ENCODE measurements around the gene GSK3B. TPM values are rescaled to one million over a fixed set of nuclear protein-coding genes. Genes with fewer than 3 reads are reported as not detected.

The GSK3B gene
- total RNA-seq, 1 experiment from 2014 or later, result 50.0 TPM

GRCh38 chr3:120113128-120114116, 19.2 kb upstream of the GSK3B start:
- peak; percentile 40 for DNase-seq (ENCODE audit: low read depth, low spot score)
- TF ChIP-seq JUND (IDR thresholded peaks at IDR 0.05), result peak; percentile 56
- TF ChIP-seq EGR1 (IDR thresholded peaks at IDR 0.05; ENCODE audit: low read depth), result no peak
- TF ChIP-seq ZBTB33 (IDR thresholded peaks at IDR 0.05; ENCODE audit: extremely low read depth, insufficient replicate concordance, low read length), result peak; percentile 27
- TF ChIP-seq RAD21 (IDR thresholded peaks at IDR 0.05; ENCODE audit: low read depth), result peak; percentile 9; the same call in 1 of the 2 replicates
- TF ChIP-seq CTCF (IDR thresholded peaks at IDR 0.05 in 2 of 3, conservative IDR thresholded peaks at IDR 0.05 in 1 of 3; ENCODE audit: borderline replicate concordance in 1 of 3, insufficient read depth in 1 of 3, low read depth in 2 of 3, low read length in 2 of 3), result no peak
- TF ChIP-seq ATF3 (IDR thresholded peaks at IDR 0.05), result no peak
- no peak for TF ChIP-seq POLR2AphosphoS5 (IDR thresholded peaks at IDR 0.05; ENCODE audit: low read depth, low read length)
- no peak for TF ChIP-seq POLR2A (IDR thresholded peaks at IDR 0.05; ENCODE audit: borderline replicate concordance, extremely low read depth, insufficient read depth, insufficient read length)
- peak; percentile 65 for TF ChIP-seq MAX (IDR thresholded peaks at IDR 0.05)
- no peak for TF ChIP-seq ZFX (IDR thresholded peaks at IDR 0.05)
- TF ChIP-seq CEBPB (IDR thresholded peaks at IDR 0.05; ENCODE audit: low read depth), result no peak
- TF ChIP-seq SP1 (IDR thresholded peaks at IDR 0.05; ENCODE audit: low read depth), result peak; percentile 62
- TF ChIP-seq CBX3 (IDR thresholded peaks at IDR 0.05; ENCODE audit: low read depth), result peak; percentile 49; the same call in 1 of the 2 replicates
- TF ChIP-seq EZH2 (IDR thresholded peaks at IDR 0.05), result no peak
- no peak for TF ChIP-seq ZNF274 (IDR thresholded peaks at IDR 0.05; ENCODE audit: low read depth, low read length)
- TF ChIP-seq FOSL1 (IDR thresholded peaks at IDR 0.05; ENCODE audit: low read depth), result peak; percentile 88
- TF ChIP-seq ELF1 (IDR thresholded peaks at IDR 0.05; ENCODE audit: borderline replicate concordance, low read depth), result no peak
- peak; percentile 85 for TF ChIP-seq SRF (IDR thresholded peaks at IDR 0.05; ENCODE audit: low read depth)
- TF ChIP-seq YY1 (IDR thresholded peaks at IDR 0.05; ENCODE audit: extremely low read depth, insufficient replicate concordance, low read depth, low read length), result no peak

More at GRCh38 chr3:120113128-120114116, 19.2 kb upstream of the GSK3B start:
- no peak overlapping the region for H3K27ac ChIP-seq (ENCODE audit: low read depth, low read length)
- no peaks in the 10 kb centered on the region for H3K79me2 ChIP-seq (ENCODE audit: insufficient read depth, low read length)
- H4K20me1 ChIP-seq (ENCODE audit: insufficient read depth), result no peaks in the 10 kb centered on the region
- H3K4me1 ChIP-seq (ENCODE audit: control insufficient read depth in 1 of 2, insufficient read depth in 2 of 2, low read length in 2 of 2), result peaks cover 0 to 17% of the 10 kb centered on the region in 2 experiments; a peak in 2 of 4 replicates
- no TSS peak for BruUV-seq (replicated peaks)
- intact Hi-C loops (cut with micrococcal nuclease), result no loop called here
- H3K9ac ChIP-seq (ENCODE audit: low read length), result no peak overlapping the region
- H3K4me2 ChIP-seq (ENCODE audit: low read length), result peak overlapping the region; percentile 53
- no peaks in the 10 kb centered on the region for H3K36me3 ChIP-seq (ENCODE audit: control insufficient read depth in 1 of 2, insufficient read depth in 2 of 2, low read length in 2 of 2)
- ATAC-seq, result peak; percentile 90
- no peaks in the 10 kb centered on the region for H3K9me2 ChIP-seq (ENCODE audit: insufficient read depth)
- CTCF ChIA-PET, result interaction anchor here (1.2 kb wide), 1 partner anchor 18 kb away, joined by 3 read pairs; no protein-coding TSS in a partner anchor
- POLR2A ChIA-PET, result interaction anchor here (0.9 kb wide), 1 partner anchor 18 kb away, joined by 4 read pairs; no protein-coding TSS in a partner anchor
- peak overlapping the region; percentile 20 for H2AFZ ChIP-seq (ENCODE audit: low read depth, low read length, poor library complexity, severe bottlenecking)
- no peak overlapping the region for H3K4me3 ChIP-seq (replicated peaks in 1 of 2; ENCODE audit: low read depth in 1 of 2, low read length in 2 of 2)
- no peaks in the 10 kb centered on the region for H3K9me3 ChIP-seq (ENCODE audit: control insufficient read depth in 1 of 2, insufficient read depth in 1 of 2, low read depth in 1 of 2, low read length in 2 of 2)
- H3K27me3 ChIP-seq (ENCODE audit: insufficient read depth, low read length), result no peaks in the 10 kb centered on the region
- RAD21 ChIA-PET (ENCODE audit: low non-redundant PET in 1 of 2, low total read pairs in 2 of 2, uncharacterized antibody in 2 of 2, unreplicated experiment in 2 of 2), result interaction anchor here in 1 of 2 experiments (0.6 kb wide), 1 partner anchor 20 kb away, joined by 3 read pairs; no protein-coding TSS in a partner anchor

Measured in HCT116 (cell line).